Testis (tissue), 3 donors: ENCODE results near the gene KIF3B. TPM values are rescaled to one million over a fixed set of nuclear protein-coding genes. Genes with fewer than 3 reads are reported as not detected.
"Not testable (repeated sequence)": the region's sequence is repeated elsewhere in the genome, so short reads cannot be mapped to it uniquely, and the experiment has no call there.

Source experiments
- DNase-seq: peaks from one replicate; pipeline ENCODE4 v3.0.0-alpha.2; 2019
- H3K27ac ChIP-seq, 2 donors: fragments of 200-600 bp; sonication (generic); one replicate each; pipeline ENCODE4 v1.5.1; 2019
- H3K27me3 ChIP-seq: fragments of 200-600 bp; sonication (generic); one replicate; pipeline ENCODE4 v1.5.1; 2019
- H3K36me3 ChIP-seq: fragments of 200-600 bp; sonication (generic); one replicate; pipeline ENCODE4 v1.5.1; 2017; ENCODE audit warnings: low read depth; ENCODE audit errors: missing control alignments
- H3K4me1 ChIP-seq: fragments of 200-600 bp; sonication (generic); one replicate; pipeline ENCODE4 v1.5.1; 2019
- H3K4me3 ChIP-seq, 2 donors: fragments of 200-600 bp; sonication (generic); one replicate each; pipeline ENCODE4 v1.5.1; 2017 to 2019
- H3K9me3 ChIP-seq: fragments of 200-600 bp; sonication (generic); one replicate; pipeline ENCODE4 v1.5.1; 2017
- CTCF ChIP-seq, 3 experiments: fragments of 450-650 bp in 2 of 3; fragments of 200-600 bp in 1 of 3; sonication (generic) in 1 of 3; IDR thresholded peaks; one replicate each; pipeline ENCODE4 v1.5.1; 2016 to 2019; ENCODE audit warnings: antibody characterized with exemption in 3 of 3, mild to moderate bottlenecking in 2 of 3, moderate library complexity in 1 of 3
- POLR2A ChIP-seq: fragments of 450-650 bp; IDR thresholded peaks from one replicate; pipeline ENCODE4 v1.6.1; 2017; ENCODE audit warnings: antibody characterized with exemption, mild to moderate bottlenecking, moderate library complexity
- whole genome bisulfite sequencing, 2 donors: methylation state at CpG; one replicate each; pipeline ENCODE4 v1.1.5; 2018; 5-methylcytosine and 5-hydroxymethylcytosine counted together
- intact Hi-C: fragments of 100-400 bp; cut with DNase I; formaldehyde crosslinking; loops from one replicate; pipeline ENCODE4 v1.15.1; 2023; ENCODE audit warnings: low total_unique reads
- polyA plus RNA-seq: library from polyadenylated mRNA; stranded (reverse); fragments of 350-450 nt; fragmentation: Illumina TruSeq; extraction: RNeasy Lipid Tissue Mini Kit (QIAGEN cat#74804); gene quantifications from one replicate; pipeline ENCODE4 v1.2.3, GENCODE V29; 2014; ENCODE audit warnings: low read depth, low replicate concordance; ENCODE audit not compliant: insufficient read depth
- total RNA-seq, 2 donors: library from RNA; depleted of rRNA; stranded (reverse); fragments of >200 nt; gene quantifications; one replicate each; pipeline ENCODE4 v1.2.3, GENCODE V29; 2016

KIF3B gene
- total and polyA plus RNA-seq, 3 donors from 2014 or later = 33.1 to 55.6 (median 41.2) TPM

- Histone ChIP-seq H3K4me3 (no peak overlapping the region), H3K9me3 (no peaks in the 10 kb centered on the region), H3K36me3 (no peaks in the 10 kb centered on the region), H3K4me1 (peaks cover 8% of the 10 kb centered on the region), H3K27me3 (no peaks in the 10 kb centered on the region), H3K27ac (no peak overlapping the region)
- TF ChIP-seq POLR2A (no peak), CTCF (IDR thresholded peaks at IDR 0.05) (no peak)
- WGBS, 2 donors = 65 to 92% methylated on average over 3 of the region's 3 CpGs
- DNase-seq = no peak
- intact Hi-C loops = no loop called here
Observed at GRCh38 chr20:32285082-32285620, 7.7 kb downstream of the KIF3B start.

- peak overlapping the region in 1 of 2 donors; percentile 4 for H3K27ac ChIP-seq
- no peak for DNase-seq
- intact Hi-C loops = no loop called here
- H3K4me1 ChIP-seq = peaks cover 8% of the 10 kb centered on the region
- no peaks in the 10 kb centered on the region for H3K36me3 ChIP-seq
- no peak overlapping the region for H3K4me3 ChIP-seq
- H3K9me3 ChIP-seq = no peaks in the 10 kb centered on the region
- 60% methylated on average over 4 of the region's 4 CpGs for WGBS, 2 donors
- H3K27me3 ChIP-seq = no peaks in the 10 kb centered on the region
- TF ChIP-seq CTCF (IDR thresholded peaks at IDR 0.05) = no peak
- TF ChIP-seq POLR2A = no peak
Observed at GRCh38 chr20:32285621-32286371, 8.3 kb downstream of the KIF3B start.

- Histone ChIP-seq H3K9me3 (no peaks in the 10 kb centered on the region), H3K27me3 (no peaks in the 10 kb centered on the region), H3K36me3 (no peaks in the 10 kb centered on the region), H3K4me3 (no peak overlapping the region), H3K4me1 (peaks cover 8% of the 10 kb centered on the region), H3K27ac (no peak overlapping the region)
- WGBS, 2 donors = 98 to 99% methylated on average over 6 of the region's 6 CpGs
- DNase-seq = no peak
- TF ChIP-seq POLR2A (no peak), CTCF (IDR thresholded peaks at IDR 0.05) (no peak)
- intact Hi-C loops = no loop called here
Observed at GRCh38 chr20:32287231-32287638, 9.8 kb downstream of the KIF3B start.

GRCh38 chr20:32288225-32288849, 10.9 kb downstream of the KIF3B start:
- 56 to 67% methylated on average over 6 of the region's 6 CpGs for WGBS, 2 donors
- no peak overlapping the region for H3K4me3 ChIP-seq
- H3K4me1 ChIP-seq = peaks cover 8% of the 10 kb centered on the region
- no peaks in the 10 kb centered on the region for H3K9me3 ChIP-seq
- H3K27ac ChIP-seq = peak overlapping the region in 1 of 2 donors; percentile 53
- intact Hi-C loops = no loop called here
- no peaks in the 10 kb centered on the region for H3K27me3 ChIP-seq
- TF ChIP-seq CTCF (IDR thresholded peaks at IDR 0.05) (no peak), POLR2A (no peak)
- H3K36me3 ChIP-seq = no peaks in the 10 kb centered on the region
- DNase-seq = no peak

GRCh38 chr20:32289299-32289660, 11.8 kb downstream of the KIF3B start:
- H3K9me3 ChIP-seq, DNase-seq, H3K27me3 ChIP-seq, H3K36me3 ChIP-seq, intact Hi-C loops, H3K4me3 ChIP-seq, H3K4me1 ChIP-seq: not testable (repeated sequence)
- H3K27ac ChIP-seq = peak overlapping the region in 1 of 2 donors; percentile 53
- WGBS, 2 donors = 78 to 79% methylated on average over 4 of the region's 4 CpGs
